SK-N-SH treated with all-trans-retinoic acid at 6 μM for 48 hours (cell line): ENCODE results near the gene RNF138.

Experiments
- ATAC-seq: fragments of 200-7000 bp; cut with Tn5 transposase; 3 replicates; pipeline ENCODE4 v1.9.1; 2020; ENCODE audit warnings: mild to moderate bottlenecking, moderate library complexity
- ARNTL ChIP-seq: fragments of 450-650 bp; formaldehyde crosslinking; IDR thresholded peaks from 2 replicates; pipeline ENCODE4 v1.5.0; 2020; ENCODE audit warnings: low read depth, mild to moderate bottlenecking, moderate library complexity, borderline replicate concordance
- CSDC2 ChIP-seq: fragments of 250-450 bp; sonication (Bioruptor Pico); IDR thresholded peaks from 2 replicates; pipeline ENCODE4 v1.5.0; 2020; ENCODE audit warnings: mild to moderate bottlenecking, moderate library complexity
- CSRNP3 ChIP-seq: fragments of 250-450 bp; sonication (Bioruptor Pico); IDR thresholded peaks from 2 replicates; pipeline ENCODE4 v1.5.1; 2021; ENCODE audit warnings: mild to moderate bottlenecking, moderate library complexity
- GLIS3 ChIP-seq: fragments of 250-450 bp; sonication (Bioruptor Pico); IDR thresholded peaks from 2 replicates; pipeline ENCODE4 v1.5.0; 2020; ENCODE audit warnings: mild to moderate bottlenecking, moderate library complexity
- ISL1 ChIP-seq: fragments of 250-450 bp; sonication (Bioruptor Pico); IDR thresholded peaks from 2 replicates; pipeline ENCODE4 v2.1.2; 2022; ENCODE audit warnings: mild to moderate bottlenecking, moderate library complexity
- POU6F1 ChIP-seq: fragments of 250-450 bp; sonication (Bioruptor Pico); IDR thresholded peaks from 2 replicates; pipeline ENCODE4 v1.8.0; 2021; ENCODE audit warnings: low read depth, mild to moderate bottlenecking, moderate library complexity, borderline replicate concordance
- PPARA ChIP-seq: fragments of 250-450 bp; sonication (Bioruptor Pico); IDR thresholded peaks from 2 replicates; pipeline ENCODE4 v1.5.0; 2020; ENCODE audit warnings: mild to moderate bottlenecking, borderline replicate concordance
- RARB ChIP-seq: fragments of 250-450 bp; sonication (Bioruptor Pico); IDR thresholded peaks from 2 replicates; pipeline ENCODE4 v1.8.0; 2021; ENCODE audit warnings: mild to moderate bottlenecking, moderate library complexity
- SNAI2 ChIP-seq: fragments of 250-450 bp; sonication (Bioruptor Pico); IDR thresholded peaks from 2 replicates; pipeline ENCODE4 v1.5.0; 2020; ENCODE audit warnings: mild to moderate bottlenecking, moderate library complexity
- TCF4 ChIP-seq: fragments of 250-450 bp; sonication (Bioruptor Pico); IDR thresholded peaks from 2 replicates; pipeline ENCODE4 v1.8.0; 2021; ENCODE audit warnings: mild to moderate bottlenecking, moderate library complexity, borderline replicate concordance
- TOX ChIP-seq: fragments of 250-450 bp; sonication (Bioruptor Pico); IDR thresholded peaks from 2 replicates; pipeline ENCODE4 v1.8.0; 2021; ENCODE audit warnings: mild to moderate bottlenecking, moderate library complexity, borderline replicate concordance
- ZFP3 ChIP-seq: fragments of 250-450 bp; sonication (Bioruptor Pico); IDR thresholded peaks from 2 replicates; pipeline ENCODE4 v1.5.0; 2020; ENCODE audit warnings: mild to moderate bottlenecking, moderate library complexity
- ZNF70 ChIP-seq: fragments of 450-650 bp; formaldehyde crosslinking; IDR thresholded peaks from 2 replicates; pipeline ENCODE4 v1.5.0; 2020; ENCODE audit warnings: mild to moderate bottlenecking, moderate library complexity
- ZNF8 ChIP-seq: fragments of 450-650 bp; formaldehyde crosslinking; IDR thresholded peaks from 2 replicates; pipeline ENCODE4 v1.5.0; 2020; ENCODE audit warnings: mild to moderate bottlenecking, moderate library complexity
- TF ChIP-seq, protein P1 (sequence below): fragments of 250-450 bp; sonication (Bioruptor Pico); IDR thresholded peaks from 2 replicates; pipeline ENCODE4 v1.5.1; 2020; ENCODE audit warnings: low read depth, mild to moderate bottlenecking, moderate library complexity
- TF ChIP-seq, protein P2 (sequence below): fragments of 250-450 bp; sonication (Bioruptor Pico); IDR thresholded peaks from 2 replicates; pipeline ENCODE4 v1.8.0; 2020; ENCODE audit warnings: mild to moderate bottlenecking, moderate library complexity, borderline replicate concordance
- TF ChIP-seq, protein P3 (sequence below): fragments of 250-450 bp; sonication (Bioruptor Pico); IDR thresholded peaks from 2 replicates; pipeline ENCODE4 v1.5.0; 2020; ENCODE audit warnings: mild to moderate bottlenecking, moderate library complexity

Gene RNF138

DNA sequence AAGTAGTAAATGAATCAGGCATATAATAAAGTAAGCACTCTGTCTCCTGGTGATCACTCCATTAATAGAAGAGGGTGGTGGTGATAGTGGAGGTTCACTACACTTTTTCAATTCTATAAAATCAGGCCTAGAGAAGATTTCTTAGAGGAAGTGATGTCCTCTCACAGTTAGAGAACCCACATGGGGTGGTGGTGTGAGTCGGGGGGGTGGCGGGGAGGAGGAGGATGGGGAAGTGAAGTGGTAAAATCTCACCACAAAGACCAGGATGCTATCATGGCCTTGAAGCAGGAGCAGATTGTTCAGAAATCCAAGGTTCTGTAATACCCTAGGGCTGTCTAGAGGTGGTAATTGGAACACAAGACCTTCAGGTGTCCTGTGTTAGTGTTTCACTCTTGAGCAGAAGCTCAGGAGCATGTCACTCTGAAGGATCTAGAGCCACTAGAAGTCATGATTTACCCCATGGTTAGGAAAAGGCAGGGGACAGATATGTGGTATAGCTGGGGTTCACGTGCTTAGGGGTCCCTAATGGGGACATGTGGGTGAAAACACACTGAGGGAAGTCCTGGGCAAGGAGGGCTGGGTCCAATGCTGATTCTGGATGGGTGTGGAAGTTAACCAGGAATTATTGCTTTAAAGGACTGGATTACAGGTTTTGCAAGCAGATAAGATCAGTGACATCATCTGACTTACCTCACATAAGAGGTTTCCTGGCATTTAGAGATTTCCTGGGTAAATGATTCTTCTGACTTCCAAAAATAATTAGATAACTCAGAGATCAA is 42.1 kb upstream of the RNF138 start:
- TF ChIP-seq ISL1 (CRISPR knock-in tag) (peak; percentile 82), ZFP3 (CRISPR knock-in tag) (peak; percentile 36; the same call in 1 of the 2 replicates), SNAI2 (CRISPR knock-in tag) (no peak), TOX (CRISPR knock-in tag) (no peak)
- TF ChIP-seq, protein P1, sequence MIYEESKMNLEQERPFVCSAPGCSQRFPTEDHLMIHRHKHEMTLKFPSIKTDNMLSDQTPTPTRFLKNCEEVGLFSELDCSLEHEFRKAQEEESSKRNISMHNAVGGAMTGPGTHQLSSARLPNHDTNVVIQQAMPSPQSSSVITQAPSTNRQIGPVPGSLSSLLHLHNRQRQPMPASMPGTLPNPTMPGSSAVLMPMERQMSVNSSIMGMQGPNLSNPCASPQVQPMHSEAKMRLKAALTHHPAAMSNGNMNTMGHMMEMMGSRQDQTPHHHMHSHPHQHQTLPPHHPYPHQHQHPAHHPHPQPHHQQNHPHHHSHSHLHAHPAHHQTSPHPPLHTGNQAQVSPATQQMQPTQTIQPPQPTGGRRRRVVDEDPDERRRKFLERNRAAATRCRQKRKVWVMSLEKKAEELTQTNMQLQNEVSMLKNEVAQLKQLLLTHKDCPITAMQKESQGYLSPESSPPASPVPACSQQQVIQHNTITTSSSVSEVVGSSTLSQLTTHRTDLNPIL (CRISPR knock-in tag), result peak; percentile 60; the same call in 1 of the 2 replicates
- TF ChIP-seq, protein P2, sequence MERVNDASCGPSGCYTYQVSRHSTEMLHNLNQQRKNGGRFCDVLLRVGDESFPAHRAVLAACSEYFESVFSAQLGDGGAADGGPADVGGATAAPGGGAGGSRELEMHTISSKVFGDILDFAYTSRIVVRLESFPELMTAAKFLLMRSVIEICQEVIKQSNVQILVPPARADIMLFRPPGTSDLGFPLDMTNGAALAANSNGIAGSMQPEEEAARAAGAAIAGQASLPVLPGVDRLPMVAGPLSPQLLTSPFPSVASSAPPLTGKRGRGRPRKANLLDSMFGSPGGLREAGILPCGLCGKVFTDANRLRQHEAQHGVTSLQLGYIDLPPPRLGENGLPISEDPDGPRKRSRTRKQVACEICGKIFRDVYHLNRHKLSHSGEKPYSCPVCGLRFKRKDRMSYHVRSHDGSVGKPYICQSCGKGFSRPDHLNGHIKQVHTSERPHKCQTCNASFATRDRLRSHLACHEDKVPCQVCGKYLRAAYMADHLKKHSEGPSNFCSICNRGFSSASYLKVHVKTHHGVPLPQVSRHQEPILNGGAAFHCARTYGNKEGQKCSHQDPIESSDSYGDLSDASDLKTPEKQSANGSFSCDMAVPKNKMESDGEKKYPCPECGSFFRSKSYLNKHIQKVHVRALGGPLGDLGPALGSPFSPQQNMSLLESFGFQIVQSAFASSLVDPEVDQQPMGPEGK (CRISPR knock-in tag), result peak; percentile 28; the same call in 1 of the 2 replicates

DNA sequence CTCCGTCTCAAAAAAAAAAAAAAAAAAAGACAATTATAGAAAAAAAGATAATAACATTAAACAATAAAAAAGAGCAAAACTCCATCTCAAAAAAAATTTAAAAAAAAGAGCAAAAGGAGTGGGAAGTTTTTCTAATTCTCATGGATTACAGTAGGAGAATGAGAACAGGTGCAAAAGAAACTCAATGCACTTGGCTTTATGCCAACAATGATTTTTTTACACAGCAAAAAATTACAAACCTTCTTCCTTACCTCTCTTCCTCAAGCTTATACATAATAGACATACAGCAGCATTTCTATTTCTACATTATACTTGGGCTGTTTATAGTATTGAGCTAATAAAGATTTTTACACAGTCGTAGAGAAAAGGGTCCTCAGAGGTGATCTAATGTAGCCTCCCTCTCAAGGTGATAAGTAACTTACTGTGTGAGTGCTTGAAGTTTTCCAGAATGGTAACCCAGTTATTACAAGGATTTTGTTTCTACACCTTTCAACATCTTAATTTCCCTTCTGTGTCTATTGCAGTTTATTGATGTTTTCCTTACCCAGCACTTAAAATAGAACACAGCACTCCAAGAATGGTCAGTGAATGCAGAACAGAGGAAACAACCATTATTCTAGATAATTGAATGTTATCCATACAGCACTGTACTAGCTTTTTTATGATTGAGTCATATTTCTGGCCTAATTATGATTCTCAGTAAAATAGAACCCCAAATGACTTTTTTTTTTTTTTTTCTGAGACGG is 34.9 kb upstream of the RNF138 start:
- ATAC-seq, result no peak
- no peak for TF ChIP-seq ZNF8 (CRISPR knock-in tag)
- TF ChIP-seq CSRNP3 (CRISPR knock-in tag), result no peak
- TF ChIP-seq TOX (CRISPR knock-in tag), result no peak
- no peak for TF ChIP-seq ARNTL (CRISPR knock-in tag)
- TF ChIP-seq RARB (CRISPR knock-in tag), result no peak
- TF ChIP-seq TCF4, result no peak
- TF ChIP-seq ISL1 (CRISPR knock-in tag), result no peak

More for the DNA sequence above, 42.1 kb upstream of the RNF138 start:
- no peak for ATAC-seq

DNA sequence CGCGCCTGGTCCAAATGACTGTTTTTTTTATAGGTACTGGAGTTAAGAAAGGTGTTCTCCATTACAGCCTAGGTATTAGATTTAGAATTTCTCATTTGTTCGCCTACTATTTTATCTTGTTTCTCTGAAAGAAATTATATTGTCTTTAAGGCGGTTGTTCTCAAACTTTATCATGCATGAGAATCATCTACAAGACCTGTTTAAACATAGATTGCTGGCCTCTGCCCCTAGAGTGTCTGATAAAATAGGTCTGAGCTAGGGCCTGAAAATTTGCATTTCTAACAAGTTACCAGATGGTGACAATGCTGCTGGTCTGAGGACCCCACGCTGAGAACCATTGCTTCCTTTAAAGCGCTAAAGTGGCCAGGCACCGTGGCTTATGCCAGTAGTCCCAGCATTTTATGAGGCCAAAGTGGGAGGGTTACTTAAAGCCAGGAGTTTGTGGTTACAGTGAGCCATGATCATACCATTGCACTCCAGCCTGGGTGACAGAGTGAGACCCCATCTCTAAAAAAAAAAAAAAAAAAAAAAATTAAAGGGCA is 34.0 kb upstream of the RNF138 start:
- TF ChIP-seq, protein P1 (CRISPR knock-in tag), result no peak
- no peak for TF ChIP-seq CSDC2 (CRISPR knock-in tag)
- TF ChIP-seq CSRNP3 (CRISPR knock-in tag), result no peak
- TF ChIP-seq, protein P3, sequence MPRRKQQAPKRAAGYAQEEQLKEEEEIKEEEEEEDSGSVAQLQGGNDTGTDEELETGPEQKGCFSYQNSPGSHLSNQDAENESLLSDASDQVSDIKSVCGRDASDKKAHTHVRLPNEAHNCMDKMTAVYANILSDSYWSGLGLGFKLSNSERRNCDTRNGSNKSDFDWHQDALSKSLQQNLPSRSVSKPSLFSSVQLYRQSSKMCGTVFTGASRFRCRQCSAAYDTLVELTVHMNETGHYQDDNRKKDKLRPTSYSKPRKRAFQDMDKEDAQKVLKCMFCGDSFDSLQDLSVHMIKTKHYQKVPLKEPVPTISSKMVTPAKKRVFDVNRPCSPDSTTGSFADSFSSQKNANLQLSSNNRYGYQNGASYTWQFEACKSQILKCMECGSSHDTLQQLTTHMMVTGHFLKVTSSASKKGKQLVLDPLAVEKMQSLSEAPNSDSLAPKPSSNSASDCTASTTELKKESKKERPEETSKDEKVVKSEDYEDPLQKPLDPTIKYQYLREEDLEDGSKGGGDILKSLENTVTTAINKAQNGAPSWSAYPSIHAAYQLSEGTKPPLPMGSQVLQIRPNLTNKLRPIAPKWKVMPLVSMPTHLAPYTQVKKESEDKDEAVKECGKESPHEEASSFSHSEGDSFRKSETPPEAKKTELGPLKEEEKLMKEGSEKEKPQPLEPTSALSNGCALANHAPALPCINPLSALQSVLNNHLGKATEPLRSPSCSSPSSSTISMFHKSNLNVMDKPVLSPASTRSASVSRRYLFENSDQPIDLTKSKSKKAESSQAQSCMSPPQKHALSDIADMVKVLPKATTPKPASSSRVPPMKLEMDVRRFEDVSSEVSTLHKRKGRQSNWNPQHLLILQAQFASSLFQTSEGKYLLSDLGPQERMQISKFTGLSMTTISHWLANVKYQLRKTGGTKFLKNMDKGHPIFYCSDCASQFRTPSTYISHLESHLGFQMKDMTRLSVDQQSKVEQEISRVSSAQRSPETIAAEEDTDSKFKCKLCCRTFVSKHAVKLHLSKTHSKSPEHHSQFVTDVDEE (CRISPR knock-in tag), result no peak
- no peak for TF ChIP-seq ISL1 (CRISPR knock-in tag)
- no peak for TF ChIP-seq ARNTL (CRISPR knock-in tag)
- TF ChIP-seq PPARA (CRISPR knock-in tag), result no peak
- TF ChIP-seq POU6F1 (CRISPR knock-in tag), result no peak
- no peak for TF ChIP-seq ZNF8 (CRISPR knock-in tag)
- no peak for TF ChIP-seq ZNF70 (CRISPR knock-in tag)
- TF ChIP-seq GLIS3 (CRISPR knock-in tag), result no peak
- TF ChIP-seq TOX (CRISPR knock-in tag), result no peak
- TF ChIP-seq SNAI2 (CRISPR knock-in tag), result no peak
- no peak for ATAC-seq
